Endometrial microvascular endothelial cells (primary cell): ENCODE data around the gene XKR7. TPM values are rescaled to one million over a fixed set of nuclear protein-coding genes. Genes with fewer than 3 reads are reported as not detected.

Experiments used
- in situ Hi-C: cut with HindIII; loops from 2 replicates; pipeline ENCODE4 v1.10.0; 2017; ENCODE audit warnings: low sequenced_read_pairs, low pct_unique_long_range_greater_than_20kb; ENCODE audit errors: inconsistent ontology term
- total RNA-seq: library from RNA; depleted of rRNA; stranded (reverse); fragments of >200 nt; gene quantifications from one replicate; pipeline ENCODE4 v1.2.3, GENCODE V29; 2015; ENCODE audit errors: inconsistent ontology term

The XKR7 gene
- total RNA-seq, 1 donor from 2014 or later, result not detected

- in situ Hi-C loops, result no loop called here
Measured at GRCh38 chr20:31936420-31936819, 31.5 kb upstream of the XKR7 start.

- in situ Hi-C loops, result no loop called here
Measured at GRCh38 chr20:31937820-31938219, 30.1 kb upstream of the XKR7 start.

GRCh38 chr20:31939661-31940060, 28.3 kb upstream of the XKR7 start:
- in situ Hi-C loops, result no loop called here

GRCh38 chr20:31943052-31943471, 24.9 kb upstream of the XKR7 start:
- in situ Hi-C loops, result no loop called here

GRCh38 chr20:31945319-31945718, 22.6 kb upstream of the XKR7 start:
- in situ Hi-C loops, result no loop called here

GRCh38 chr20:31945785-31946184, 22.2 kb upstream of the XKR7 start:
- in situ Hi-C loops, result no loop called here

GRCh38 chr20:31948008-31948407, 19.9 kb upstream of the XKR7 start:
- in situ Hi-C loops, result no loop called here

- in situ Hi-C loops, result no loop called here
Measured at GRCh38 chr20:31949877-31950646, 17.9 kb upstream of the XKR7 start.

- in situ Hi-C loops, result no loop called here
Measured at GRCh38 chr20:31951203-31951529, 16.8 kb upstream of the XKR7 start.

- in situ Hi-C loops, result no loop called here
Measured at GRCh38 chr20:31951530-31952453, 16.2 kb upstream of the XKR7 start, which contains the start of gene PDRG1. Gene PDRG1 (minus strand): TSS chr20:31952046. CDS start chr20:31951961, 85 bp downstream.

- in situ Hi-C loops, result no loop called here
Measured at GRCh38 chr20:31953556-31954148, 14.3 kb upstream of the XKR7 start.

- in situ Hi-C loops, result no loop called here
Measured at GRCh38 chr20:31954500-31954899, 13.5 kb upstream of the XKR7 start.

- in situ Hi-C loops, result no loop called here
Measured at GRCh38 chr20:31956556-31957526, 11.1 kb upstream of the XKR7 start.

GRCh38 chr20:31962761-31963160, 5.2 kb upstream of the XKR7 start:
- in situ Hi-C loops, result no loop called here

GRCh38 chr20:31963889-31964288, 4.1 kb upstream of the XKR7 start:
- in situ Hi-C loops, result no loop called here

- in situ Hi-C loops, result no loop called here
Measured at GRCh38 chr20:31966991-31967655, 828 bp upstream of the XKR7 start.

GRCh38 chr20:31968291-31969126, 558 bp downstream of the XKR7 start:
- in situ Hi-C loops, result no loop called here
